ENCODE measurements around the gene WDR11. TPM values are rescaled to one million over a fixed set of nuclear protein-coding genes. Genes with fewer than 3 reads are reported as not detected.
A peak's percentile ranks its signal among the peaks of the same experiment; 100 is the strongest.
"Not testable (repeated sequence)": the region's sequence is repeated elsewhere in the genome, so short reads cannot be mapped to it uniquely, and the experiment has no call there.

WDR11 gene
- total RNA-seq, 1 experiment from 2014 or later = 40.4 TPM

DNA sequence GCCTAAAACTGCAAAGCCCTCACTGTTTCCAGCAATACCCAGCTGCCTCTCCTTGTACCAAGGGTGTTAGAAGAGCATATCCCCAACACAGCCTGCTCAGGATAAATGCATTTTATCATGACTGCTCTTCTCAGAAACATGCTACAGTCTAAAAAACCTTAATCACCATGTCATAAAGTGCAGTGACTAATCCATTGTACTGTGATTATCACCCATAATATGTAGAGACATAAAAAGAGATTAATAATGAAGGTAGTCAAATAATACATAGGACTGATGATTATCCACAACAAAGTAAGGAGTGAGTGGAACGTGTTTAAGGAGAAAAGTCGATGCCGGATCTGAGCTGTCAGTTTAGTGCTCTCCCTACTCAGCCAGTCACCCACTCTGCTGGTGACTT lies 12.2 kb upstream of the WDR11 start:
- DNase-seq (ENCODE audit: low spot score) = no peak

DNA sequence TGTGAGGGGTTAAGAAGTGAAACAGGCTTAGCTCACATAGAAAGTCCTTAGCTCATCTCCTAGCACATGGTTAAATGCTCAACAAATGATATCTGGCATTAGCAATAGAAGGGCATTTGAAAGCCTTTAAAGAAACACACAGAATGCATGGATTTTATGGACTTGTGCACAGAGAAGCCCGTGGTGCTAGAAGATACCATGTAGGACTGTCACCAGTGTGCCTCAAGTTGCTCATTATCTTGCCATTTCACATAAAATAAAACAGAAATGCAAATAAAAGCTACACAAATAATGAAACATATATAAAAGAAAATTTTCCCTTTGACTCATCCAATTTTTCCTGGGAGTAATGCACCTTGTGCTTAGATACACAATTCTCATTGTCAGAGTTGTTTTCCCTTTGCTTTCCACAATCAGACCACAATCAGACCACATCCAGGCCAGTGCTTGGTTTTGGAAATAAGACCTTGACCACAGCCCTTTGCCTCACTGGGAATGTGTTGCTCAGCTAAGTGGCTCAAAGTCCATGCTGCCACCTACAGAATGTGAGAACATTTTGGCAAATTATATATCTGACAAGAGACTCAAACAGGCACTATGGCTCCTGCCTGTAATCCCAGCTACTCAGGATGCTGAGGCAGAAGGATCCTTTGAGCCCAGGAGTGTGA lies 9.5 kb upstream of the WDR11 start:
- peak; percentile 42 for DNase-seq (ENCODE audit: low spot score)

DNA sequence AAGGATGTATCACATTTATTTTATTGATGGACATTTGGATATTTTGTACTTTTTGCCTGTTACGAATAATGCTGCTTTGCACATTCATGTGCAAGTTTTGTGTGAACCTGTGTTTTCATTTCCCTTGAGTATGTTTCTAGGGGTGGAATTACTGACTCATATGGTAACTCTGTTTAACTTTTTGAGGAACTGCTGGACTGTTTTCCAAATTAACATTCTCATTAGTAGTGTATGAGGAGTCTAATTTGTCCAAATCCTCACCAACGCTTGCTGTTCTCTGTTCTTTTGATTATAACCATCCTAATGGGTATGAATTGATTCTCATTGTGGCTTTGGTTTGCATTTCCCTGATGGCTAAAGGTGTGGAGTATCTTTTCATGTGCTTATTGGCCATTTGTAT lies 3.2 kb downstream of the WDR11 start:
- no peak for DNase-seq (ENCODE audit: low spot score)

- no peak for DNase-seq (ENCODE audit: low spot score)
Measured at GRCh38 chr10:120861178-120861855, 10.2 kb downstream of the WDR11 start.

DNA sequence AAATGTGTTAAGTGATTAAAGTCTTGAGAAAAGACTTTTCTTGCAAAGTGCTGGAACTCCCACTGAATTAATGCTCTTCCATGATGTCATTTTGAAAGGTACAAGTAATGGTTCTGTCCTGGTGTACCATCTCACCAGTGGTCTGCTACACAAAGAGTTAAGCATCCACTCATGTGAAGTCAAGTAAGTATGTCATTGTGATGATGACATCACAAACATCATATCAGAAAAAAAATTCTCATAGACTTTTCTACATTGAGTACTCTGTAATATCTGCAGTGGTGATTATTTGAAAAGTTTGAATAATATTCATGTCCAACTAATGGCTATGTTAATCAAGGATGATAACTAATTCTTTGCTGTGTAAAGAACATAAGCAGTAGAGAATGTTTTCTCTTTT lies 22.6 kb downstream of the WDR11 start:
- no peak for DNase-seq (ENCODE audit: low spot score)

DNA sequence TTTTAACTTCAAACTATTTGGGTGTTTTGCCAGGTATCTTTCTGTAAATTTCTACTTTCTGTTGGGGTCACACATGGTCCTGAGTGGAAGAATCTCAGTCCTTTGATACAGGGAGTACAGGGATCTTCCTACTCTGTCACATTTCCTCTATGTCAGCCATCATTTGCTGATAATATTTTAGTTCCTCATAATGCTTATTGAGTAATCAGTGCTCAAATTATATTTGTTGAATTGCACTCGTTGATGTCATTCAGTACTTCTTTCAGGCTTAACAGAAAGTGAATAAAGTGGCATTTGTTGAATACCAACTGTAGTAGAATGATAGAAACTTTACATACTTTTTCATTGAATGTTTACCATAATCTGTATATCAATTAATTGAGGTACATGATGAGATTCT lies 31.9 kb downstream of the WDR11 start:
- no peak for DNase-seq (ENCODE audit: low spot score)

- DNase-seq (ENCODE audit: low spot score) = no peak
Measured at GRCh38 chr10:120887482-120887881, 36.3 kb downstream of the WDR11 start.

- no peak for DNase-seq (ENCODE audit: low spot score)
Measured at GRCh38 chr10:120891365-120891764, 40.2 kb downstream of the WDR11 start.

- DNase-seq (ENCODE audit: low spot score) = no peak
Measured at GRCh38 chr10:120894556-120894955, 43.4 kb downstream of the WDR11 start.

DNA sequence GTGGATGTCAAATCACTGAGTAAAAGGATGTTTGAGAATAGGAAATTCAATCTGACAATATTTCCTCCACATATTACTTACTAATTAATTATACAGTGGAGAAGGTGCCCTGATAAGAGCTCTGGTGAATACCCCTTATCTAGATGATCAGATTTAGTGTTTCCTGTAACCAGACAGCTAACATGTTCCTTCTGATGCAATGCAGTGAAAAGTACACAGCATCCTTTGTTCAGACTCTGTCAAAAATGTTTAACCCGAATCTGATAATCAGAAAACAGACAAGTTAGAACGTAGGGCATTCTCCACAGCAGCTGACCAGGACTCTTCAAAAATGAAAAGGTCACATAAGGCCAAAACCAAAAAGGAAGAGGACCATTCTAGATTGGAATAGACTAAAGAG lies 46.2 kb downstream of the WDR11 start:
- no peak for DNase-seq (ENCODE audit: low spot score)

GRCh38 chr10:120905268-120905667 lies 54.1 kb downstream of the WDR11 start:
- DNase-seq (ENCODE audit: low spot score) = no peak

DNA sequence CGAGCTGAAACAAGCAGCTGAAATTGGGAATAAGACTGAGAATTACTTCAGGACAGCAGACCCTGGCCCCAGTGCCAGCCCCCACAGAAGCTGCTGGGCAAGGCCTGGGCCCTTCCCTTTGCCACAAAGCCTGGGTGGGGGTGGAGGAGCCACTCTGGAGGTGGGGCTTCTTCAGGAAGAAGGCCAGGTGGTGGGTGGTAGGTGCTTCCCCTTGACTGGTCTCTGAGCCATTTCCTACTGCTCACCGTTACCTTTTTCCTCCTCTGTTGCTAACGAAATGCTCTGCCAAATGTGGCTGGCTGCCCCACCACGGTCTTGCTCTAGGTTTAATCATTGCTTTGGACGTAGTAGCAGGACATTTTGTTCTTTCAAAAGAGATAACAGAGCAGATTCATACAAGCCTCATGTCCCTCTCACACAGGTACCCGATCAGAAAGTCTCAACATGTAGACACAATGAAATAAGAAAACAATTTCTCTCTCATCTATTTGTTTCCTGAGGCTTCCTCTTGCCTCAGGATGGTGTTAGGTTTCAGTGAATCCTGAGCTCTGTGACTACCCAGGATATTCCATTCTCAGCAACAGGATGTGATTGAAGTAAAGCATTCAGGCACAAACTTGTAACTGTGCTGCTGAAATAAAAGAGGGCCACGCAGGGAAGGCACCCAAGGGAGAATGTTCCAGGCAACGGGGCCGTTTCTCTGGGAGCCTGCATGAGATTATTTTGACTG lies 66.5 kb downstream of the WDR11 start:
- no peak for DNase-seq (ENCODE audit: low spot score)

- not testable (repeated sequence) for DNase-seq (ENCODE audit: low spot score)
Measured at GRCh38 chr10:120923886-120924285, 72.7 kb downstream of the WDR11 start.

- DNase-seq (ENCODE audit: low spot score) = no peak
Measured at GRCh38 chr10:120926611-120927010, 75.4 kb downstream of the WDR11 start.

- DNase-seq (ENCODE audit: low spot score) = no peak
Measured at GRCh38 chr10:120927352-120927751, 76.2 kb downstream of the WDR11 start.

- no peak for DNase-seq (ENCODE audit: low spot score)
Measured at GRCh38 chr10:120929166-120929565, 78.0 kb downstream of the WDR11 start.

- DNase-seq (ENCODE audit: low spot score) = no peak
Measured at GRCh38 chr10:120931423-120931822, 80.3 kb downstream of the WDR11 start.

DNA sequence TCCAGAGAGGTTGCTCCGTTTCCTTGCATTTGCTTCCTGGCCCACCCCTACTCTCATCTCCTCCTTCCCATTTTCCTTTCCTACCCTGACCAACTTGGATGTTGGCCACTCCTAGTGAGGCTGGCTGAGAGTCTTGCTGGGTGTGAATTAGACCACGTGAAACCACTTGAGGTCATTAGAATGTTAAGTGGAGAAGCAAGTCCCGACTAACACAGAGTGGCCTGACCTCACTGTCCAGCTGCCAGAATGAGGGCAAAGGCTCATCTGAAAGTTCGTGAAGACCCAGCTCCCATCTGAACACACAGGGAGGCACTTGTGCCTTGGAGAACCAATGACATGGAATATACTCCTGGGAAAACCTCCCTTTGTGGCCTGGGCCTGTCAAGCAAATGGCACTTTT lies 80.8 kb downstream of the WDR11 start:
- DNase-seq (ENCODE audit: low spot score) = no peak

DNA sequence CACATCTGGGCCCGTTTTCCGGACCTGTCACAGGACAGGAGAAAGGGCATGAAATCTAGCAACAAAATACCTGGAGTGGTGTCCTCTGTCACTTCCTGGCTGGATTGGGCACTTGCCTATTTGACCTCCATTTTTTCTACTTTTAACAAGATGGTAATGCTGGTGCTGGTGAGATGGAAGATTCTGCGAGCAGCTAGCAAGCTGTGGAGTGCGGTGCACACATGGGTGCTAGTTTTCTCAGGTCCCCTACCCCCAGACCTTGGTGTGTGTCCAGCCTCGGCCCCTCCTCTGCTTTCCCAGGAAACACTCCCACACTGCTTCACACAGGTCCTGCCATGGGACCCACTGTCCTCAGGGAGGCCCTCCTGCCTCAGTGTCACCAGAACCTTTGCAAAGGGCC lies 87.7 kb downstream of the WDR11 start:
- DNase-seq (ENCODE audit: low spot score) = no peak

- no peak for DNase-seq (ENCODE audit: low spot score)
Measured at GRCh38 chr10:120940299-120940900, 89.2 kb downstream of the WDR11 start.

GRCh38 chr10:120941501-120941900 lies 90.3 kb downstream of the WDR11 start:
- DNase-seq (ENCODE audit: low spot score) = peak; percentile 49

- DNase-seq (ENCODE audit: low spot score) = peak; percentile 92
Measured at GRCh38 chr10:120942806-120943413, 91.7 kb downstream of the WDR11 start.
